G401.6 (cell line): ENCODE results near the gene SLC22A4.

Experiments
- FAIRE-seq: peaks from 2 replicates; lab custom pipeline; 2012; peaks lifted over from hg19 to GRCh38; lab: Jason Lieb, UNC

The SLC22A4 gene

GRCh38 chr5:132262882-132263547, 31.2 kb upstream of the SLC22A4 start:
- FAIRE-seq: no peak

DNA sequence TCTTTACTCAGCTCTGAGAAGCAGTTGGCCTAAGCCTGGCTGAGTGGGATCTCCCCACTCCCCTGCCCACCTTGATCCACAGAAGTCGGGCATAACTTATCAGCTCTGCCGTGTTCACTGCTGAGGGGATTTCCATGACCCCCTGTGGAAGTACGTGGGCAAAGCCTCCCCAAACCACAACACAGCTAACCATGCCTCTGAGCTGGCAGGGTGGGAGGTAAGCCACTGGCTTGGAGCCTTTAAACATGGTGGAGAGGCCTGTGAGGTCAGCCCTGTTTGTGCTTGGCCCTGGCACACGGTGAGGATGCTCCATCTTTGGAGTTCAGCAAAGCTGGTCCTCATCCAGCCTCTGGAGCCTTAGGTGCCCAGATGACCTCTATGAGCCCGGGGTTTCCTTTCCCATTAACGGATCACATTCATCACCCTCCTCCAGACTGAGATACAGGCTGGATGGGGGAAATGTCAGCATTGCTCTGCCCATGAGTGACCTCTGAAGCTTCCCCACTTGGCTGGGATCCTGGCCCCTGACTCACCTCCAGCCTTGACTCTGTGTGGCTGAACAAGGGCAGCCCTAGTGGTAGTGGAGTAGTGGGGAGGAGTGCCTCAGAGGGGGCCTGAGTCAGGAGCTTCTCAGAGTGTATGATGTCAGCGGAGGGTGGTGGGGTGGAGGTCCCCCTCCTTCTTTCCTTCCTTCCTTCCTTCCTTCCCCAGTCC, 30.5 kb upstream of the SLC22A4 start:
- no peak for FAIRE-seq

DNA sequence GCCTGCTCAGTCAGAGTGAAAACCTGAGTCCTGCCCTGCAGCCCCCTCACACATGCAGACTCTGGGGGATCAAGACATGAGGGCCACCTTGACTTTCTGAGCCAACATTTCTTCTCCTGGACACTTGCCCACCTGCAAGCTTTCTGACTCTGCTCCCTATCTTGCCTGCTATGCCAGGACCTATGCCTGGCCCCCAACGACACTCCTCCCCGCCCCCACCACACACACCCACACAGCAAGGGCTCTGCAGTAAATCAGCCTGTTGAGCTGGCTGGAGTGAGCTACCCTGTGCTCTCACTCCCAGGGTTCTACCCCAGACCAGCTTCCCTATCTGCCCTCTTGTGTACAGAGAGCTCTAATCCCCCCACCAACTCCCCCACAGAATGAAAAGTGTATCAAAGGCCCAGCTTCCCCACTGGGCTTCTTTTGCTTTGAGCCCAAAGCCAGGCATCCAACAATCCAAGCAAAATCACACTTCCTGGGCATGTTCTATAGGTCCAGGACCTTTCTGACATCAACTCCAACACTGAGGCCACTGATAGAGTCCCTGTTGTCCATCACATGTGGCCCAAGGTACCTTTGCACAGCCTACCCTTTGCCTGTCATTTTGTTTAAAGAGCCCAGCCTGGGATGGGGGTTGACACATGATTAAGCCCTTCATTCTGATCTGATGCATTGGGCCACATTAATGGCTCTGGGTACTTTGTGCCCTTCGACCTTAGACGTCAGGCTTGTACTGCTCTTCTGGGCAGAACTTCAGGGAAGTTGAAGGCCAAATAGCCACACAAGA, 29.5 kb upstream of the SLC22A4 start:
- no peak for FAIRE-seq

DNA sequence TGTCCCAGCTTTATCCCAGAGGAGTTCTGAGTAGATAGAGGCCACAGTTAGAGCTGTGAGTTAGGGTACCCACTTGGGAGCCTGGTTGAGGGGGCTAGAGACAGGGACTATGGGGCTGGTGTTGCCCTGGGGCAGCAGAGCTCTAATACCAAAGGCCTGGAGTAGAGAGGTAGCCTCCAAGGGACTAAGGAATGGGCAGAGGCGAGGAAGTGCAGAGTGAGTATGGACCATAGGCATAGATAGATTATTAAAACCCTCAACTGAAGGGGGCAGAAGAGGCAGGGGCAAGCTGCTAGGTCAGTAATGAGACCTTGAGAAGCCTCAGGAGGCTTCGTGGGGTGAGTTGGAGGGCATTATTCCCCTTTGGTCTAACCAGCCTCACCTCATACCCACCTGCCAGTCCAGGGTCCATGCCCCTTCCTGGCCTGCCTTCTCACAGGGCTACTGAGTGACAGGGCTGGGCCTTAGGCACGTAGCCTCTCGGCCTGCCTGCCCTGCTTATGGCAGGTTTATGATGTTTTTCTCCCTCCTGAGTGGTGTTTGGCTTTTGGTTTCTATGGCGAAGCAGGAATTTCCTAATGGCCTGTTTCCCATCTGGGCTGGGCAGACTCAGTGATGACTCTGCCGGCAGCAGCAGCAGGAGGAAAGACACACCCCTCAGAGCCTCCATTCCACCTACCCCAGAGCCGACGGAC, 28.7 kb upstream of the SLC22A4 start:
- no peak for FAIRE-seq

- FAIRE-seq: no peak
Observed at GRCh38 chr5:132266031-132266835, 28.0 kb upstream of the SLC22A4 start.

DNA sequence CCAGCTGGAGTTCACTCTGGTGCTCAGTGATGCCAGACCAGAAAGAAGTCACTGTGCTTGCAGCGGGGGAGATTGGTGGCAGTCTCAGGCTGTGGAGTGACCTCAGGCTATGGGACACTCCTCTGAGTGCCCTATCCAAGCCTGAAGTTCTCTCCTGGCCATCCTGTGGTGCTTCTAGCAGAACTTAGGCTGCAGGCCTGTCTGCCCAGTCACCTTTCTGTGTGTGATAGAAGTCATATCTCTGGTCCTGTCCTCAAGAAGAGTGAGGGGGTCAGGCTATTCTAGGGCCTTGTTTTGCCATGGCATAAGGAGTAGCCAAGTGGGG, 27.4 kb upstream of the SLC22A4 start:
- FAIRE-seq: no peak

GRCh38 chr5:132267166-132267739, 26.9 kb upstream of the SLC22A4 start:
- no peak for FAIRE-seq

- FAIRE-seq: no peak
Observed at GRCh38 chr5:132267931-132268768, 26.0 kb upstream of the SLC22A4 start.

DNA sequence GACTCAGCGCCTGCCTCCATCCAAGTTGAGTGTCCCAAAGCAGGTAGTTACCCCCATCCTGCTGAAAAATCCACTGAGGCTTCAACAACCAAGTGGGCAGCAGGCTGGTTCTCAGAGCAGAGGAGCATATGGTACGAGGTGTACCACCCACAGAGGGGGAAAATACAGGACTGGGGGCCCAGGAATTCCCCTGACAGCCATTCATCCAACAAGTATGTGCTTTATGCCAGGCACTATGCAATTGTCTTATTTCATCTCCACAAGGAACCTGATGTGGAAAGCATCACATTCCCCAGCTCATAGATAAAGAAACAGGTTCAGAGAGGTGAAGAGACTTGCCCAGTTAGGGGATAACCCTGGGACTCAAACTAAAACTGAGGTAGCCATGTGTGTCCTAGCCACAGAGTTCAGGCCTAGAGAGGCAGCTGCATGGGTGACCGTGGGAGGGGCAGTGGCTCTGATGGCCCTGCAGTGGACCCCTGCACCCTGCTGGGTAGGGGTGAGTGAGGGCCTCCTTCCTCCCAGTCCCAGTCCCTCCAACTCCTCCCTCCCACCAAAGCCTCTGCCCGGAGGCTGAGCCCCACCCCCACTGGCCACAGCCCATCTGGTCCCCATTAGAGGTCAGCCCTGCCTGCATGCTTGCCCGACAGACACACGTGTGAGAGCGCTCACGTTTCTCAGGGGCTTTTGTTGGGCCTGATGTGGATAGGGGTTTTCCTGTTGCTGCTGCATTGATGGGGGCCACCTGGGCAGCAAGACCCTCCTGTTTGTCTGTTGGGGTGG, 25.2 kb upstream of the SLC22A4 start:
- no peak for FAIRE-seq

DNA sequence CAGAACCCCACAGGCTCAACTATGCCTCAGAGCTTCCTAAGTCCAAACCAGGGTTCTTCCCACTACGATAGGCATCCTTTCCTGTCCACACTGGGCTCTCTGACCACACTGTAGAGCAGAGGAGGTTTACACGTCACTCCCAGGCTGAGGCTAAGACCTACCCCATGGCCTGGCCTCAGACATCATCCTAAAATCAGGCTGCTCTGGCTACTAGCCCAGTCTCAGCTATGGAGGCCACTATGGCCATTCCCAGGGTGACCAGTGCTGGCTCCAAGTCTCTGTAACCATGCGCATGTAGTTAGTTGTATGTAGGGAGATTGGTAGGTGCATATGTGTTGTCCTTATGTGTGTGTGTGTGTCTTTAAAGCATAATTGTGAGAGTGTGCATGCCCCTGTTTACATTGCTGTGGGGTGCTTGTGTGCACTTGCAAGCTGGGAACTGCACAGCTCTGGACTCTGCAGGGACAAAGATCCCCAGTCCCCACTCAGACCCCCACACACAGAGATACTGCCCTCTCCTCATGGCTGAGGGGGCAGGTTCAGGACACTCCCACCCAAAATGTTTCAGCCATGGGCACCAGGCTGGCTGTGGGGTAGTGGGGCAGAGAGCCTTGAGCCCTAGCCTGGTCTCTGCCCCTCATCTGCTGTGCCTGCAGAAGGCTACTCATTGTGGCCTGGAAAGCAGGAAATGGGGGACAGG, 24.4 kb upstream of the SLC22A4 start:
- no peak for FAIRE-seq

GRCh38 chr5:132270335-132270665, 23.9 kb upstream of the SLC22A4 start:
- FAIRE-seq: no peak

DNA sequence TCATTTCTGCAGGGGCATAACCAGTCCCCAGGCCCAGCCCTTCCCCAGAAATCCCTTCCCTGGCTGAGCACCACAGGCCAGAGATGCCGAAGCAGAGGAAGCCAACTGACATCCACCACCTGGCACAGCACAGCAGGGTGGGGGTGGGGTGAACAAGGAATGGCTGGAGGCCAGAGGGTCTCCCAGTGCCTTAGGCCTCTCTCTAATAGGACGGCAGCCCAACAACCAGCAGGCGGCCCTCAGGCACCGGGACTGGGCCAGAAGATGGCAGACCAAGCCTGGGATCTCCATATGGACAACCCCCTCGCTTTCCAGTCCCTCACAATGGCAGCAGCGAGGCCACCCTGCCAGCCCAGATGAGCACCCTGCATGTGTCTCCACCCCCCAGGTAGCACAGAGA, 23.5 kb upstream of the SLC22A4 start:
- FAIRE-seq: no peak

GRCh38 chr5:132271251-132272246, 22.6 kb upstream of the SLC22A4 start:
- no peak for FAIRE-seq

GRCh38 chr5:132272311-132273210, 21.6 kb upstream of the SLC22A4 start:
- FAIRE-seq: peak; percentile 21

DNA sequence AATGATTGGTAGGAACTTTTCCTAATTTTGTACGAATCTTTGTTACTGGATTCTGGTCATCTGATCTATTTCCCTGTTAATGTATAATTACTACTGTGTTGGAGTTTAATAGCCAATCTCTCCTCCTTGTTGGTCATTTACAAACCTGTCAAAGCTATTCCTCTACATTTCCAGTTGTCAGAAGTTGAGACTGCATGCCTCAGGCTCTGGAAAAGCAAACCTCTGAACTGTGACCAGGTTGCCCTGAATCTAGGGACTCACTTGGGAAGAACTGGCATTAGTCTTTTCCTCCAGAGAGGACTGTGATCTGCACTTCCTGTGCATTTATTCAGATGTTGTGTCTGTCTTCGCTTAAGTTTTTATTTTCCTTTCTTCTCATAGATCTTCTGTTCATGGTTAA, 20.6 kb upstream of the SLC22A4 start:
- no peak for FAIRE-seq

DNA sequence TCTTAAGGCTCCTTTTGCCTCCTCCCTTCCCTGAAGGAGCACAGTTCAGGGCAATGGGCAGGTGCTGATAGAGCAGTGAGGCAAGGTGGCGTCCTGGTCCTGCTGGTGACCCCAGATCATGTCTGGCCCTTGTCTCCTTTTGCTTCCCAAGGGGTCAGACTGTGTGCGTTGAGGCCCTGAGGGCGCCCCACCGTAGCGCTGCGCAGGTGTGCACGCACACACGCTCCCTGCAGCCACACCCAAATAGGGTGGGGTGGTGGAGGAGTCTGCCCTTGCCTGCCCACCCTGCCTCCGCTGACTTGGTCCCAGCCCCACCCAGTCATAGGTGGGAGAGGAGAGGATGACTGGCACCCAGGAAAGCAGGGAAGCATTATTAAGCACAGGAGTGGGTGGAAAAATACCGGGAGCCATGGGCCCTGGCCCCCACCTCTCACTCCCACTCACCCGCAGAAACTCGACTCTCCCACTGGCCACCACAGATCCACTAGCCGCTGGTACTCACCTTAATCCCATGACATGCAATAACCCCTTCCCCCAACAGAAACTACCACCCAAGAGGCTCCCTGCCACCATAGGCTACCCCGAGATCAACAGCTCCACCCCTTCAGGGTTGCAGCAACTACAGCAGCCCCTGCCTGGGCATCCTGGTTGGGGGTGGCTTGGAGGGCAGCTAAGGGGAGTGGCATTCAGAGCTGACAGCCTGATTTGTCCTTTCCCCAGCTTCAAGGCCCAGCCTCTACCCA, 20.0 kb upstream of the SLC22A4 start:
- no peak for FAIRE-seq
